Cardiac muscle cell (in vitro differentiated cells and primary cell): ENCODE data around the gene RFXANK. TPM values are rescaled to one million over a fixed set of nuclear protein-coding genes. Genes with fewer than 3 reads are reported as not detected.
A peak's percentile ranks its signal among the peaks of the same experiment; 100 is the strongest.

ENCODE experiments used
- DNase-seq, 2 donors: peaks; one replicate each; pipeline versions ENCODE4 v3.0.0 to v3.0.0-alpha.2; 2010 to 2017; ENCODE audit warnings: low read depth in 1 of 2, low spot score in 1 of 2
- H3K27ac ChIP-seq: fragments of 200-600 bp; sonication (generic); 2 replicates; pipeline ENCODE4 v1.5.1; 2016
- H3K27me3 ChIP-seq: fragments of 200-600 bp; sonication (generic); 2 replicates; pipeline ENCODE4 v1.6.0; 2016; ENCODE audit warnings: control low read depth
- H3K36me3 ChIP-seq: fragments of 200-600 bp; sonication (generic); 2 replicates; pipeline ENCODE4 v1.5.1; 2016; ENCODE audit warnings: control low read depth
- H3K4me1 ChIP-seq: fragments of 200-600 bp; sonication (generic); 2 replicates; pipeline ENCODE4 v1.8.1; 2017; ENCODE audit warnings: low read depth, mild to moderate bottlenecking, mixed run types
- H3K4me3 ChIP-seq: fragments of 200-600 bp; sonication (generic); 2 replicates; pipeline ENCODE4 v1.5.1; 2016; ENCODE audit warnings: mild to moderate bottlenecking
- H3K9me3 ChIP-seq: fragments of 200-600 bp; sonication (generic); 2 replicates; pipeline ENCODE4 v1.5.1; 2017; ENCODE audit warnings: low read depth, mild to moderate bottlenecking, control low read depth
- polyA plus RNA-seq: library from polyadenylated mRNA; unstranded; fragments of >200 nt; fragmentation: Nextera tagmentation; extraction: Ambion mirVana; gene quantifications from 2 replicates; pipeline ENCODE4 v1.2.1, GENCODE V29; 2016
- total RNA-seq: library from RNA; depleted of rRNA; stranded (reverse); fragments of >200 nt; gene quantifications from 2 replicates; pipeline ENCODE4 v1.2.3, GENCODE V29; 2016
- TF ChIP-seq, protein P1 (sequence below): IDR thresholded peaks from 2 replicates; pipeline ENCODE4 v1.5.1; 2012; ENCODE audit warnings: low read depth, mild to moderate bottlenecking, low read length

The RFXANK gene
- total and polyA plus RNA-seq, 2 experiments from 2014 or later, result 88.8 to 156 TPM

DNA sequence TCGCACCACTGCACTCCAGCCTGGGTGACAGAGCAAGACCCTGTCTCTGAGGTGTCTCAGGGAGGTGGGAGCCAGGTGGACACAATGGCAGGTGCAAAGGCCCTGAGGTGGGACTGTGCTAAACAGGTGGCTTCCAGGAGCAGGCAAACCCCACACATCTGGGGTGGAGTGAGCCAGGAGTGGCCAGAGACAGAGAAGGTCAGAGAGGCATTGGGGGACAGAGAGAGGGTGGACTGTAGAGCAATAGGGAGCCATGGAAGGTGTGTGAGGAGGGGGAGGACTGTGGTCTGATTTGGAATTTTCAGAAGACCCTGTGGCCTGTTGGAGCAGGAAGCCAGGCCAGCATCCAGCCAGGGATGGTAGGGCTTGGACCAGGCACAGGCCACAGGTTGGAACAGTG, 26.7 kb upstream of the RFXANK start:
- H3K36me3 ChIP-seq, result no peaks in the 10 kb centered on the region
- TF ChIP-seq, protein P1, sequence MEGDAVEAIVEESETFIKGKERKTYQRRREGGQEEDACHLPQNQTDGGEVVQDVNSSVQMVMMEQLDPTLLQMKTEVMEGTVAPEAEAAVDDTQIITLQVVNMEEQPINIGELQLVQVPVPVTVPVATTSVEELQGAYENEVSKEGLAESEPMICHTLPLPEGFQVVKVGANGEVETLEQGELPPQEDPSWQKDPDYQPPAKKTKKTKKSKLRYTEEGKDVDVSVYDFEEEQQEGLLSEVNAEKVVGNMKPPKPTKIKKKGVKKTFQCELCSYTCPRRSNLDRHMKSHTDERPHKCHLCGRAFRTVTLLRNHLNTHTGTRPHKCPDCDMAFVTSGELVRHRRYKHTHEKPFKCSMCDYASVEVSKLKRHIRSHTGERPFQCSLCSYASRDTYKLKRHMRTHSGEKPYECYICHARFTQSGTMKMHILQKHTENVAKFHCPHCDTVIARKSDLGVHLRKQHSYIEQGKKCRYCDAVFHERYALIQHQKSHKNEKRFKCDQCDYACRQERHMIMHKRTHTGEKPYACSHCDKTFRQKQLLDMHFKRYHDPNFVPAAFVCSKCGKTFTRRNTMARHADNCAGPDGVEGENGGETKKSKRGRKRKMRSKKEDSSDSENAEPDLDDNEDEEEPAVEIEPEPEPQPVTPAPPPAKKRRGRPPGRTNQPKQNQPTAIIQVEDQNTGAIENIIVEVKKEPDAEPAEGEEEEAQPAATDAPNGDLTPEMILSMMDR, result no peak
- peaks cover 12% of the 10 kb centered on the region for H3K27me3 ChIP-seq
- no peaks in the 10 kb centered on the region for H3K4me1 ChIP-seq
- H3K9me3 ChIP-seq, result no peaks in the 10 kb centered on the region
- no peak overlapping the region for H3K4me3 ChIP-seq
- no peak for DNase-seq
- no peak overlapping the region for H3K27ac ChIP-seq

GRCh38 chr19:19167612-19168011, 24.4 kb upstream of the RFXANK start:
- Histone ChIP-seq H3K9me3 (no peaks in the 10 kb centered on the region), H3K4me3 (no peak overlapping the region), H3K27ac (no peak overlapping the region), H3K27me3 (peaks cover 12% of the 10 kb centered on the region), H3K36me3 (no peaks in the 10 kb centered on the region), H3K4me1 (no peaks in the 10 kb centered on the region)
- DNase-seq, result no peak
- TF ChIP-seq, protein P1, result no peak

DNA sequence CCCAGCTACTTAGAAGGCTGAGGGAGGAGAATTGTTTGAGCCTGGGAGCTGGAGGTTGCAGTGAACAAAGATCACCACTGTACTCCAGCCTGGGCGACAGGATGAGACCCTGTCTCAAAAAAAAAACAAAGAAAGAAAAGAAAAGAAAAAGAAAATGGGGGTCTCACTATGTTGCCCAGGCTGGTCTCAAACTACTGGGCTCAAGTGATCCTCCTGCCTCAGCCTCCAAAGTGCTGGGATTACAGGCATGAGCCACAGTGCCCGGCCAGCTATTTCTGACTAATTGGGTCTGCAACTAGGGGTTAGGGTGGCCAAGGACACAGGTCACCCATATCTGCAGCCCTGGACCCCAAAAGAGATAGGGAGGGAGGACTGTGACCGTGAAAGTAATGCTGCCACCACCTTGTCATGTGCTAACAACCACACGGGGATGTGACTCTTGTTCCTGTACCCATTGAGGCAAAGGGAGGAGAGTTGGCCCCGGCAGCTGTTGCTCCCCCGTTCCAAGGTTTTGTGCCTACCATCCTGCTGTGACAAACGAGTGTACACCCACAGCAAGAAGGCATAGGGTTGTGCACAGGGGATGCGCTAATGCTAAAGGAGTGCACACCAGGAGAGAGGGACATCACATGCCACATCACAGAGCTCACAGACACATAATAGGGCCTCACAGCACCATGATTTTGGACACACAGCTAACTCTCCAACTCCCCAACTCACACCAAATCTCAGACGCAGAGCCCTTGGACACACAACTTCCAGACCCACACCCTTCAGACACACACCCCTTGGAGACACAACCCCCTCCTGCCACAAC, 22.6 kb upstream of the RFXANK start:
- H3K4me1 ChIP-seq, result no peaks in the 10 kb centered on the region
- H3K36me3 ChIP-seq, result no peaks in the 10 kb centered on the region
- no peak overlapping the region for H3K27ac ChIP-seq
- peaks cover 12% of the 10 kb centered on the region for H3K27me3 ChIP-seq
- TF ChIP-seq, protein P1, result no peak
- H3K4me3 ChIP-seq, result no peak overlapping the region
- DNase-seq, result no peak
- no peaks in the 10 kb centered on the region for H3K9me3 ChIP-seq

- H3K4me3 ChIP-seq, result no peak within 1 kb of the TSS
Measured at GRCh38 chr19:19170053-19170872, 21.8 kb upstream of the RFXANK start, which contains the start of gene MEF2B. Gene MEF2B (minus strand): TSS chr19:19170263. CDS start chr19:19150735, 19,528 bp downstream.

More at GRCh38 chr19:19170053-19170872, 21.8 kb upstream of the RFXANK start, which contains the start of gene MEF2B:
- TF ChIP-seq, protein P1, result no peak
- Histone ChIP-seq H3K4me1 (no peaks in the 10 kb centered on the region), H3K27ac (no peak within 1 kb of the TSS), H3K27me3 (peaks cover 12% of the 10 kb centered on the region), H3K36me3 (no peaks in the 10 kb centered on the region), H3K9me3 (no peaks in the 10 kb centered on the region)
- peak; percentile 73 to 93 for DNase-seq
